ENCODE results near the gene SFRP4.

SFRP4 gene

GRCh38 chr7:37930226-37930948, 13.8 kb upstream of the SFRP4 start:
- H3K27me3 ChIP-seq (ENCODE audit: insufficient read depth, low read length, poor library complexity) = no peaks in the 10 kb centered on the region
- no peaks in the 10 kb centered on the region for H3K79me1 ChIP-seq (ENCODE audit: low read length)
- H3K4me2 ChIP-seq (ENCODE audit: low read length) = no peak overlapping the region
- no peak overlapping the region for H4K5ac ChIP-seq (ENCODE audit: low read length)
- H3K4me3 ChIP-seq (ENCODE audit: low read length) = no peak overlapping the region
- no peak overlapping the region for H2BK5ac ChIP-seq (ENCODE audit: low read length)
- no peak overlapping the region for H4K8ac ChIP-seq (ENCODE audit: low read depth, low read length)
- no peak overlapping the region for H3K56ac ChIP-seq (ENCODE audit: low read length)
- no peak overlapping the region for H3K4ac ChIP-seq (ENCODE audit: low read depth, low read length)
- no peaks in the 10 kb centered on the region for H3K36me3 ChIP-seq (ENCODE audit: control insufficient read depth, insufficient read depth, low read length)
- H3K23ac ChIP-seq (ENCODE audit: low read length) = no peak overlapping the region
- H2AK5ac ChIP-seq (ENCODE audit: low read length) = no peak overlapping the region
- H2BK120ac ChIP-seq (ENCODE audit: low read depth, low read length) = no peak overlapping the region
- H3K18ac ChIP-seq (ENCODE audit: low read length) = no peak overlapping the region
- DNase-seq = no peak
- no peaks in the 10 kb centered on the region for H3K79me2 ChIP-seq (ENCODE audit: control insufficient read depth, insufficient read depth, low read length)
- H3K4me1 ChIP-seq (ENCODE audit: control insufficient read depth, low read depth, low read length) = no peaks in the 10 kb centered on the region
- no peak overlapping the region for H3K9ac ChIP-seq (ENCODE audit: low read length)
- no peak overlapping the region for H3K27ac ChIP-seq (ENCODE audit: low read depth, low read length)
- H2BK15ac ChIP-seq (replicated peaks; ENCODE audit: low read depth) = no peak overlapping the region
- no CpG with 5 or more reads among the region's 5 CpGs for WGBS (ENCODE audit: extremely low coverage, insufficient coverage, low lambda C conversion rate)

DNA sequence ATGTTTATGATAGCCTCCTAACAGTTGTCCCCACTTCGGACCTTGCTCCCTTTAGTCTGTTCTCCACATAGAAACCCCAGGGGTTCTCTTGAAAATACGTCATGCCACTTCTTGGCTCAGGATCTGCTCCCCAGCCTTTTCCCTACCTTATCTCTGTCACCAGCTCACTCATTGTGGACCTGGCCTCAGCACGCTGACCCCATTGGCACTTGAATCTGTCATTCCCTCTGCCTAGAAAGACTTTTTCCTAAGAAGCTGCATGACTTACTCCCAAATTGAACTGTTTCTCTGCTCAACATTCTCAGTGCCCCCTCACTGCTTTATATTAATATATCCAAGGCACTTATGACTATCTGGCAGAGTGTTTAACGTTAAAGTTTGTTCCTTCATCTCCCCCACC, 12.3 kb upstream of the SFRP4 start:
- H3K79me2 ChIP-seq (ENCODE audit: control insufficient read depth, insufficient read depth, low read length) = no peaks in the 10 kb centered on the region
- H3K18ac ChIP-seq (ENCODE audit: low read length) = no peak overlapping the region
- H2BK15ac ChIP-seq (replicated peaks; ENCODE audit: low read depth) = no peak overlapping the region
- no peak overlapping the region for H4K5ac ChIP-seq (ENCODE audit: low read length)
- no peak overlapping the region for H2BK5ac ChIP-seq (ENCODE audit: low read length)
- no peak overlapping the region for H3K4me2 ChIP-seq (ENCODE audit: low read length)
- WGBS (ENCODE audit: extremely low coverage, insufficient coverage, low lambda C conversion rate) = no CpG with 5 or more reads among the region's 4 CpGs
- no peaks in the 10 kb centered on the region for H3K27me3 ChIP-seq (ENCODE audit: insufficient read depth, low read length, poor library complexity)
- no peak overlapping the region for H3K9ac ChIP-seq (ENCODE audit: low read length)
- H2AK5ac ChIP-seq (ENCODE audit: low read length) = no peak overlapping the region
- H3K79me1 ChIP-seq (ENCODE audit: low read length) = no peaks in the 10 kb centered on the region
- no peak overlapping the region for H3K4me3 ChIP-seq (ENCODE audit: low read length)
- no peak overlapping the region for H2BK120ac ChIP-seq (ENCODE audit: low read depth, low read length)
- H3K4ac ChIP-seq (ENCODE audit: low read depth, low read length) = no peak overlapping the region
- no peak overlapping the region for H4K8ac ChIP-seq (ENCODE audit: low read depth, low read length)
- H3K36me3 ChIP-seq (ENCODE audit: control insufficient read depth, insufficient read depth, low read length) = no peaks in the 10 kb centered on the region
- no peaks in the 10 kb centered on the region for H3K4me1 ChIP-seq (ENCODE audit: control insufficient read depth, low read depth, low read length)
- no peak overlapping the region for H3K23ac ChIP-seq (ENCODE audit: low read length)
- DNase-seq = no peak
- H3K27ac ChIP-seq (ENCODE audit: low read depth, low read length) = no peak overlapping the region
- no peak overlapping the region for H3K56ac ChIP-seq (ENCODE audit: low read length)

DNA sequence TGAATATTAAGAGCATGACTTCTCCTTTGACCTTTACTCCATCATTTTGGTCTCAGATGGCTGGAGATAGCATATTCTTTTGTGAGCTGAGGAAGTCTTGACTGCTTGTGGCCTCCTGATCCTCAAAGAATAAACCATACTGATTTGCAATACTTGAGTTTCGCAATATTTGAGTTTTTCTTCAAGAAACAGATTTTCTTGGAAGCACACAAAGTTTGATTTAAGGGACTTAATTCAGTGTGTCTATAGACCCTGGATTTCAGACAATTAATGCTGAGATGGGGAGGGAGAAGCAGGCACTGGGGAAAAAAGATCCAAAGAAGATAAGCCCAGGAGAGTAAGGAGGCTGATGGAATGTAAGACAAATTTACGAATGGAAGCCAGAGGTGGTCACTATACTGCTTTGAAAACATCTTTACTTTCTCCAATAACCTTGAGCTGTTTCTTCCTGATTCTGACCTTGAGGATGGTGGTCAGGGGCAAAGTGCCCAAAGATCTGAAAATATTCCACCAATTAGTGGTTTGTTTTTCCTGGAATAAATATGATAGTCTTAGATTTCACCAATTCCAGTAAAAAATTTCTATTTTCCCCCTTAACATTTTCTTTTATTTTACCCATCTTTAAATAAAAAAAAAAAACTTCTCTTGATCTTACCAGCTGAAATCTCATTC, 11.3 kb upstream of the SFRP4 start:
- H3K9ac ChIP-seq (ENCODE audit: low read length) = no peak overlapping the region
- no peak overlapping the region for H2BK120ac ChIP-seq (ENCODE audit: low read depth, low read length)
- no peaks in the 10 kb centered on the region for H3K79me1 ChIP-seq (ENCODE audit: low read length)
- no CpG with 5 or more reads among the region's 2 CpGs for WGBS (ENCODE audit: extremely low coverage, insufficient coverage, low lambda C conversion rate)
- H3K4ac ChIP-seq (ENCODE audit: low read depth, low read length) = no peak overlapping the region
- H2BK5ac ChIP-seq (ENCODE audit: low read length) = no peak overlapping the region
- no peak overlapping the region for H3K4me2 ChIP-seq (ENCODE audit: low read length)
- H4K8ac ChIP-seq (ENCODE audit: low read depth, low read length) = no peak overlapping the region
- H2AK5ac ChIP-seq (ENCODE audit: low read length) = no peak overlapping the region
- no peak overlapping the region for H2BK15ac ChIP-seq (replicated peaks; ENCODE audit: low read depth)
- no peaks in the 10 kb centered on the region for H3K4me1 ChIP-seq (ENCODE audit: control insufficient read depth, low read depth, low read length)
- H3K36me3 ChIP-seq (ENCODE audit: control insufficient read depth, insufficient read depth, low read length) = no peaks in the 10 kb centered on the region
- H3K27me3 ChIP-seq (ENCODE audit: insufficient read depth, low read length, poor library complexity) = no peaks in the 10 kb centered on the region
- DNase-seq = no peak
- no peaks in the 10 kb centered on the region for H3K79me2 ChIP-seq (ENCODE audit: control insufficient read depth, insufficient read depth, low read length)
- H4K5ac ChIP-seq (ENCODE audit: low read length) = no peak overlapping the region
- no peak overlapping the region for H3K56ac ChIP-seq (ENCODE audit: low read length)
- H3K18ac ChIP-seq (ENCODE audit: low read length) = no peak overlapping the region
- H3K4me3 ChIP-seq (ENCODE audit: low read length) = no peak overlapping the region
- H3K27ac ChIP-seq (ENCODE audit: low read depth, low read length) = no peak overlapping the region
- H3K23ac ChIP-seq (ENCODE audit: low read length) = no peak overlapping the region

DNA sequence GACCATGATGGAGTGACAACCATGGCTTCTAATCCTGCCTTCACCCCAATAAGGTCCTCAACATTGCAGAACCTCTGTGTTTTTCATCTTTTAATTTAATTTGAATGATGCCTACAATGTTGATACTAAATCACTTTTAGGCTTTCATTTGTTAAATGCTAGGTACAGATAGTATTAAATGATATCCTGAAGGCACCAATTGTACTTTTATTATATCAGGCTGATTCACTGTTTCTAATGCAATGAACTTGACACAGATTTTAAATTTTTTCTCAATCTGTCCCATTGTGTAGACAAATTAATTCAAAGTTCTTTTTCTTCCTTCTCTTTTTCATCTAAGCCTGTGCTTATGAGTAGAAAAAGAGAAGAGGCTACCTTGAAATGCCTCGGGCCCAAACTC, 9.0 kb upstream of the SFRP4 start:
- Histone ChIP-seq H3K4me2 (ENCODE audit: low read length) (no peak overlapping the region), H3K56ac (ENCODE audit: low read length) (no peak overlapping the region), H3K4me3 (ENCODE audit: low read length) (no peak overlapping the region), H3K27ac (ENCODE audit: low read depth, low read length) (no peak overlapping the region), H3K9ac (ENCODE audit: low read length) (no peak overlapping the region), H2BK15ac (replicated peaks; ENCODE audit: low read depth) (no peak overlapping the region), H3K4ac (ENCODE audit: low read depth, low read length) (no peak overlapping the region), H2BK120ac (ENCODE audit: low read depth, low read length) (no peak overlapping the region), H3K79me1 (ENCODE audit: low read length) (no peaks in the 10 kb centered on the region), H2BK5ac (ENCODE audit: low read length) (no peak overlapping the region), H2AK5ac (ENCODE audit: low read length) (no peak overlapping the region), H3K36me3 (ENCODE audit: control insufficient read depth, insufficient read depth, low read length) (no peaks in the 10 kb centered on the region), H3K79me2 (ENCODE audit: control insufficient read depth, insufficient read depth, low read length) (no peaks in the 10 kb centered on the region), H3K23ac (ENCODE audit: low read length) (no peak overlapping the region), H3K18ac (ENCODE audit: low read length) (no peak overlapping the region), H4K5ac (ENCODE audit: low read length) (no peak overlapping the region), H3K4me1 (ENCODE audit: control insufficient read depth, low read depth, low read length) (no peaks in the 10 kb centered on the region), H4K8ac (ENCODE audit: low read depth, low read length) (no peak overlapping the region), H3K27me3 (ENCODE audit: insufficient read depth, low read length, poor library complexity) (no peaks in the 10 kb centered on the region)
- WGBS (ENCODE audit: extremely low coverage, insufficient coverage, low lambda C conversion rate) = no CpG with 5 or more reads among the region's 1 CpG
- no peak for DNase-seq

DNA sequence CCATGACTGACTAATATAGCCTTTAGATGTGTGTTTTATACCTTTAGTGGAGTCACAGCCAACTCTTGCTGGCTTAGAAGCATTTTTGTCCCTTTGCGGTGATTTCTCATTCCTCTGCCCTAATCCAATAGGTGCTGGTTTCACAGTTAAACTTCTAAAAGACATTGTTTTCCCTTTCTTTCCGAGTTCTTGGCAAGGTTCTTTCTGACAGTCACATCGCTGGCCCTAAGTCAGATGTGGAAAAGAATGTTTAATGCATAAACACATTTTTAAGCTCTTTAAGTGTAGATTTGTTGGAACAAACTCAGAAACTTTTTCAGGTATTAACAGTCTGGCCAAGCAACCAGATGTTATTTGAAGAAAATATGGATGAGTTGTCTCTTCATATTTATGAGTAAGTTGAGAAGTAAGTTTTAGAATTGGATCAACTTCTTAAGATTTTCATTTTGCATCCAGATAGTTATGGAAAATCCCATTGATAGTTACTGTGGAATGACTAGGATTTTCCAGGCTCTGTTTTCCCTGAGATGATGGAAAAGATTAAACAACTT, 7.9 kb upstream of the SFRP4 start:
- H3K9ac ChIP-seq (ENCODE audit: low read length) = no peak overlapping the region
- H3K79me1 ChIP-seq (ENCODE audit: low read length) = no peaks in the 10 kb centered on the region
- no peak overlapping the region for H2BK120ac ChIP-seq (ENCODE audit: low read depth, low read length)
- no peak overlapping the region for H3K4me2 ChIP-seq (ENCODE audit: low read length)
- DNase-seq = no peak
- no peak overlapping the region for H2BK15ac ChIP-seq (replicated peaks; ENCODE audit: low read depth)
- no peak overlapping the region for H4K8ac ChIP-seq (ENCODE audit: low read depth, low read length)
- no peaks in the 10 kb centered on the region for H3K36me3 ChIP-seq (ENCODE audit: control insufficient read depth, insufficient read depth, low read length)
- H3K23ac ChIP-seq (ENCODE audit: low read length) = no peak overlapping the region
- H3K4me1 ChIP-seq (ENCODE audit: control insufficient read depth, low read depth, low read length) = no peaks in the 10 kb centered on the region
- H4K5ac ChIP-seq (ENCODE audit: low read length) = no peak overlapping the region
- WGBS (ENCODE audit: extremely low coverage, insufficient coverage, low lambda C conversion rate) = no CpG with 5 or more reads among the region's 3 CpGs
- no peak overlapping the region for H3K18ac ChIP-seq (ENCODE audit: low read length)
- H3K27ac ChIP-seq (ENCODE audit: low read depth, low read length) = no peak overlapping the region
- no peak overlapping the region for H2AK5ac ChIP-seq (ENCODE audit: low read length)
- no peaks in the 10 kb centered on the region for H3K27me3 ChIP-seq (ENCODE audit: insufficient read depth, low read length, poor library complexity)
- H3K4ac ChIP-seq (ENCODE audit: low read depth, low read length) = no peak overlapping the region
- H3K4me3 ChIP-seq (ENCODE audit: low read length) = no peak overlapping the region
- no peak overlapping the region for H2BK5ac ChIP-seq (ENCODE audit: low read length)
- H3K79me2 ChIP-seq (ENCODE audit: control insufficient read depth, insufficient read depth, low read length) = no peaks in the 10 kb centered on the region
- no peak overlapping the region for H3K56ac ChIP-seq (ENCODE audit: low read length)
